HL-60 (cell line): ENCODE results near the gene CXXC1.

Experiments
- POLR2AphosphoS5 ChIP-seq: IDR thresholded peaks from 2 replicates; pipeline ENCODE4 v1.6.1; 2012; ENCODE audit warnings: low read depth
- SPI1 ChIP-seq: IDR thresholded peaks from 2 replicates; pipeline ENCODE4 v1.6.1; 2012; ENCODE audit warnings: low read depth, mild to moderate bottlenecking, borderline replicate concordance
- TF ChIP-seq, protein P1 (sequence below): IDR thresholded peaks from one replicate; pipeline ENCODE4 v1.5.1; 2011; ENCODE audit warnings: low read length, control low read depth, inconsistent platforms; ENCODE audit not compliant: insufficient read depth
- TF ChIP-seq, protein P2 (sequence below): IDR thresholded peaks from 2 replicates; pipeline ENCODE4 v1.6.1; 2012; ENCODE audit warnings: low read depth; ENCODE audit not compliant: insufficient replicate concordance

GRCh38 chr18:50284255-50284885 lies 3.1 kb downstream of the CXXC1 start:
- no peak for TF ChIP-seq SPI1
- no peak for TF ChIP-seq POLR2AphosphoS5
- TF ChIP-seq, protein P1, sequence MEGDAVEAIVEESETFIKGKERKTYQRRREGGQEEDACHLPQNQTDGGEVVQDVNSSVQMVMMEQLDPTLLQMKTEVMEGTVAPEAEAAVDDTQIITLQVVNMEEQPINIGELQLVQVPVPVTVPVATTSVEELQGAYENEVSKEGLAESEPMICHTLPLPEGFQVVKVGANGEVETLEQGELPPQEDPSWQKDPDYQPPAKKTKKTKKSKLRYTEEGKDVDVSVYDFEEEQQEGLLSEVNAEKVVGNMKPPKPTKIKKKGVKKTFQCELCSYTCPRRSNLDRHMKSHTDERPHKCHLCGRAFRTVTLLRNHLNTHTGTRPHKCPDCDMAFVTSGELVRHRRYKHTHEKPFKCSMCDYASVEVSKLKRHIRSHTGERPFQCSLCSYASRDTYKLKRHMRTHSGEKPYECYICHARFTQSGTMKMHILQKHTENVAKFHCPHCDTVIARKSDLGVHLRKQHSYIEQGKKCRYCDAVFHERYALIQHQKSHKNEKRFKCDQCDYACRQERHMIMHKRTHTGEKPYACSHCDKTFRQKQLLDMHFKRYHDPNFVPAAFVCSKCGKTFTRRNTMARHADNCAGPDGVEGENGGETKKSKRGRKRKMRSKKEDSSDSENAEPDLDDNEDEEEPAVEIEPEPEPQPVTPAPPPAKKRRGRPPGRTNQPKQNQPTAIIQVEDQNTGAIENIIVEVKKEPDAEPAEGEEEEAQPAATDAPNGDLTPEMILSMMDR: no peak
- TF ChIP-seq, protein P2, sequence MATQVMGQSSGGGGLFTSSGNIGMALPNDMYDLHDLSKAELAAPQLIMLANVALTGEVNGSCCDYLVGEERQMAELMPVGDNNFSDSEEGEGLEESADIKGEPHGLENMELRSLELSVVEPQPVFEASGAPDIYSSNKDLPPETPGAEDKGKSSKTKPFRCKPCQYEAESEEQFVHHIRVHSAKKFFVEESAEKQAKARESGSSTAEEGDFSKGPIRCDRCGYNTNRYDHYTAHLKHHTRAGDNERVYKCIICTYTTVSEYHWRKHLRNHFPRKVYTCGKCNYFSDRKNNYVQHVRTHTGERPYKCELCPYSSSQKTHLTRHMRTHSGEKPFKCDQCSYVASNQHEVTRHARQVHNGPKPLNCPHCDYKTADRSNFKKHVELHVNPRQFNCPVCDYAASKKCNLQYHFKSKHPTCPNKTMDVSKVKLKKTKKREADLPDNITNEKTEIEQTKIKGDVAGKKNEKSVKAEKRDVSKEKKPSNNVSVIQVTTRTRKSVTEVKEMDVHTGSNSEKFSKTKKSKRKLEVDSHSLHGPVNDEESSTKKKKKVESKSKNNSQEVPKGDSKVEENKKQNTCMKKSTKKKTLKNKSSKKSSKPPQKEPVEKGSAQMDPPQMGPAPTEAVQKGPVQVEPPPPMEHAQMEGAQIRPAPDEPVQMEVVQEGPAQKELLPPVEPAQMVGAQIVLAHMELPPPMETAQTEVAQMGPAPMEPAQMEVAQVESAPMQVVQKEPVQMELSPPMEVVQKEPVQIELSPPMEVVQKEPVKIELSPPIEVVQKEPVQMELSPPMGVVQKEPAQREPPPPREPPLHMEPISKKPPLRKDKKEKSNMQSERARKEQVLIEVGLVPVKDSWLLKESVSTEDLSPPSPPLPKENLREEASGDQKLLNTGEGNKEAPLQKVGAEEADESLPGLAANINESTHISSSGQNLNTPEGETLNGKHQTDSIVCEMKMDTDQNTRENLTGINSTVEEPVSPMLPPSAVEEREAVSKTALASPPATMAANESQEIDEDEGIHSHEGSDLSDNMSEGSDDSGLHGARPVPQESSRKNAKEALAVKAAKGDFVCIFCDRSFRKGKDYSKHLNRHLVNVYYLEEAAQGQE: no peak
